HepG2 (cell line): ENCODE data around the gene RHBDD2. TPM values are rescaled to one million over a fixed set of nuclear protein-coding genes. Genes with fewer than 3 reads are reported as not detected.

ENCODE experiments used
- ARID5B ChIP-seq: IDR thresholded peaks from 2 replicates; pipeline ENCODE4 v1.4.0; 2020; ENCODE audit warnings: mild to moderate bottlenecking, missing genetic modification reagents
- CREB1 ChIP-seq, 2 experiments: fragments of 450-650 bp in 1 of 2; IDR thresholded peaks; 2 replicates each; pipeline ENCODE4 v1.6.1; 2016 to 2017; ENCODE audit warnings: control low read depth in 1 of 2, mild to moderate bottlenecking in 1 of 2, missing compliant biosample characterization in 1 of 2, missing genetic modification characterization in 1 of 2
- HBP1 ChIP-seq: IDR thresholded peaks from 2 replicates; pipeline ENCODE4 v1.6.1; 2016; ENCODE audit warnings: low read depth, control low read depth
- HIVEP1 ChIP-seq: sonication (generic); formaldehyde crosslinking; IDR thresholded peaks from 2 replicates; pipeline ENCODE4 v1.4.0; 2020; ENCODE audit warnings: mild to moderate bottlenecking, missing genetic modification reagents
- IKZF5 ChIP-seq: IDR thresholded peaks from 2 replicates; pipeline ENCODE4 v1.6.1; 2018; ENCODE audit warnings: missing genetic modification reagents, mild to moderate bottlenecking, missing compliant biosample characterization
- KLF11 ChIP-seq: IDR thresholded peaks from 2 replicates; pipeline ENCODE4 v1.6.1; 2016; ENCODE audit warnings: missing compliant biosample characterization
- RXRA ChIP-seq: sonication (generic); formaldehyde crosslinking; IDR thresholded peaks from 2 replicates; pipeline ENCODE4 v1.5.1; 2020; ENCODE audit warnings: missing genetic modification reagents
- TCF7 ChIP-seq: sonication (generic); IDR thresholded peaks from 2 replicates; pipeline ENCODE4 v1.6.1; 2016; ENCODE audit warnings: antibody characterized with exemption, low read depth
- ZBTB39 ChIP-seq: sonication (generic); formaldehyde crosslinking; IDR thresholded peaks from 2 replicates; pipeline ENCODE4 v1.5.0; 2020; ENCODE audit warnings: missing genetic modification reagents
- ZNF256 ChIP-seq: sonication (generic); formaldehyde crosslinking; conservative IDR thresholded peaks from 2 replicates; pipeline ENCODE4 v1.4.0; 2020; ENCODE audit warnings: missing genetic modification reagents
- ZNF614 ChIP-seq: IDR thresholded peaks from 2 replicates; pipeline ENCODE4 v1.6.1; 2018; ENCODE audit warnings: missing biosample characterization, missing genetic modification reagents, inconsistent platforms, borderline replicate concordance
- polyA plus RNA-seq, 8 experiments: library from polyadenylated mRNA; depleted of rRNA in 3 of 8; stranded (reverse) in 7 of 8; unstranded in 1 of 8; fragments of >200 nt; fragmentation: Illumina TruSeq in 4 of 8; extraction: Trizol in 4 of 8; gene quantifications; 2 replicates each; pipeline versions ENCODE4 v1.2.1 to v1.2.3, GENCODE V29; 2011 to 2016; ENCODE audit warnings: low read depth in 4 of 8, missing spikeins in 1 of 8, mixed read lengths in 1 of 8; ENCODE audit not compliant: insufficient read depth in 1 of 8
- total RNA-seq, 5 experiments: library from RNA; depleted of rRNA; stranded (reverse); fragments of >200 nt; fragmentation: Illumina TruSeq; extraction: Trizol; gene quantifications; 2 replicates each; pipeline ENCODE4 v1.2.3, GENCODE V29; 2016; ENCODE audit warnings: low read depth in 1 of 5
- TF ChIP-seq, protein P1 (sequence below): sonication (generic); formaldehyde crosslinking; IDR thresholded peaks from 2 replicates; pipeline ENCODE4 v1.4.0; 2020; ENCODE audit warnings: mild to moderate bottlenecking, missing genetic modification reagents
- TF ChIP-seq, protein P2 (sequence below): IDR thresholded peaks from 2 replicates; pipeline ENCODE4 v1.6.1; 2016; ENCODE audit warnings: missing compliant biosample characterization, missing genetic modification reagents, borderline replicate concordance
- TF ChIP-seq, protein P3 (sequence below): sonication (generic); formaldehyde crosslinking; IDR thresholded peaks from 2 replicates; pipeline ENCODE4 v1.4.0; 2020; ENCODE audit warnings: missing genetic modification reagents

RHBDD2 gene
- total and polyA plus RNA-seq, 2 of the 13 experiments (the other 11 are each of a cell fraction or from before 2014, with no cell fraction given) = 23.1 to 26.4 TPM

DNA sequence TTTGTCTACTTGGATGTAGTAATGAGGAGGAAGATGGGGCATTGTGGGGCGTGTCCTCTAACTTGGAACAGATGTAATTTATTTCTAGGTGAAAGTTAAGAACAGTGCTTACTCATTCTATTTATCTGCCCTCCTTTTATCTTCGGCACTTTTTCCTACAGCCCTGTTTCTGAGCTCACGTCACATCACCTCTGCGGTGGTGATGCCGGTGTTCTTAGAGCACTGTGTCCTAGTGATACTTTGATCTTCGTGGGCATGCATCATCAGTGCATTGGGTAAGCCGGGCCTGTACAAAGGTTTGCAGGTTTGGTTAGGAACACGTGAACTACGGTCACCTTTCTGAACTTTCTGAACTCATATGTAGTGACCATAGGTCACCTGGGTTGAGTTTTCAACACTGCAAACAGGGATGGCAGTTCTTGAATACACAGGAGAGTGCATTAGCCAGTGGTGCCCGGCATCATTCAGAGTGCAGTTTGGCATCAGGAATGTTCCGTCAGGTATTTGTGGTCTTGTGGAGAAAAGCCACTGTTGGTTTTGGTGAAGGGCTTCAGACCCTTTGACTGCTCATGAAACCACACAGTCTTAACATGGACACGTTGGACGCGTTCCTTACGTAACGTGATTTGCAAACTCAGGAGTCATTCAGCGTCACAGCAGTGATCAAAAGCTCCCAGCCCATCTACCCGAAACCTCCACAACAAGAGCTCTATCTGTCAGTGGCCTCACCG, 41.8 kb downstream of the RHBDD2 start (continued):
- TF ChIP-seq, protein P1, sequence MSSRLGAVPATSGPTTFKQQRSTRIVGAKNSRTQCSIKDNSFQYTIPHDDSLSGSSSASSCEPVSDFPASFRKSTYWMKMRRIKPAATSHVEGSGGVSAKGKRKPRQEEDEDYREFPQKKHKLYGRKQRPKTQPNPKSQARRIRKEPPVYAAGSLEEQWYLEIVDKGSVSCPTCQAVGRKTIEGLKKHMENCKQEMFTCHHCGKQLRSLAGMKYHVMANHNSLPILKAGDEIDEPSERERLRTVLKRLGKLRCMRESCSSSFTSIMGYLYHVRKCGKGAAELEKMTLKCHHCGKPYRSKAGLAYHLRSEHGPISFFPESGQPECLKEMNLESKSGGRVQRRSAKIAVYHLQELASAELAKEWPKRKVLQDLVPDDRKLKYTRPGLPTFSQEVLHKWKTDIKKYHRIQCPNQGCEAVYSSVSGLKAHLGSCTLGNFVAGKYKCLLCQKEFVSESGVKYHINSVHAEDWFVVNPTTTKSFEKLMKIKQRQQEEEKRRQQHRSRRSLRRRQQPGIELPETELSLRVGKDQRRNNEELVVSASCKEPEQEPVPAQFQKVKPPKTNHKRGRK = no peak
- TF ChIP-seq CREB1 (IDR thresholded peaks at IDR 0.05) = peak; percentile 94
- TF ChIP-seq CREB1 (CRISPR knock-in tag; IDR thresholded peaks at IDR 0.05) = peak; percentile 94
- peak; percentile 58; the same call in 1 of the 2 replicates for TF ChIP-seq ZNF614
- peak; percentile 97 for TF ChIP-seq IKZF5 (CRISPR knock-in tag)
- TF ChIP-seq, protein P2, sequence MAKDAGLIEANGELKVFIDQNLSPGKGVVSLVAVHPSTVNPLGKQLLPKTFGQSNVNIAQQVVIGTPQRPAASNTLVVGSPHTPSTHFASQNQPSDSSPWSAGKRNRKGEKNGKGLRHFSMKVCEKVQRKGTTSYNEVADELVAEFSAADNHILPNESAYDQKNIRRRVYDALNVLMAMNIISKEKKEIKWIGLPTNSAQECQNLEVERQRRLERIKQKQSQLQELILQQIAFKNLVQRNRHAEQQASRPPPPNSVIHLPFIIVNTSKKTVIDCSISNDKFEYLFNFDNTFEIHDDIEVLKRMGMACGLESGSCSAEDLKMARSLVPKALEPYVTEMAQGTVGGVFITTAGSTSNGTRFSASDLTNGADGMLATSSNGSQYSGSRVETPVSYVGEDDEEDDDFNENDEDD (CRISPR knock-in tag) = peak; percentile 18; the same call in 1 of the 2 replicates
- peak; percentile 97 for TF ChIP-seq ARID5B (CRISPR knock-in tag)
- no peak for TF ChIP-seq ZNF256 (CRISPR knock-in tag)
- TF ChIP-seq KLF11 = 0 out of 2 replicates have a peak, but pooled peaks have one; percentile 20
- TF ChIP-seq TCF7 = peak; percentile 97
- TF ChIP-seq RXRA (CRISPR knock-in tag) = peak; percentile 100
- TF ChIP-seq ZBTB39 (CRISPR knock-in tag) = no peak
- TF ChIP-seq HBP1 (CRISPR knock-in tag) = peak; percentile 88; the same call in 1 of the 2 replicates
- peak; percentile 93 for TF ChIP-seq HIVEP1 (CRISPR knock-in tag)
- TF ChIP-seq, protein P3, sequence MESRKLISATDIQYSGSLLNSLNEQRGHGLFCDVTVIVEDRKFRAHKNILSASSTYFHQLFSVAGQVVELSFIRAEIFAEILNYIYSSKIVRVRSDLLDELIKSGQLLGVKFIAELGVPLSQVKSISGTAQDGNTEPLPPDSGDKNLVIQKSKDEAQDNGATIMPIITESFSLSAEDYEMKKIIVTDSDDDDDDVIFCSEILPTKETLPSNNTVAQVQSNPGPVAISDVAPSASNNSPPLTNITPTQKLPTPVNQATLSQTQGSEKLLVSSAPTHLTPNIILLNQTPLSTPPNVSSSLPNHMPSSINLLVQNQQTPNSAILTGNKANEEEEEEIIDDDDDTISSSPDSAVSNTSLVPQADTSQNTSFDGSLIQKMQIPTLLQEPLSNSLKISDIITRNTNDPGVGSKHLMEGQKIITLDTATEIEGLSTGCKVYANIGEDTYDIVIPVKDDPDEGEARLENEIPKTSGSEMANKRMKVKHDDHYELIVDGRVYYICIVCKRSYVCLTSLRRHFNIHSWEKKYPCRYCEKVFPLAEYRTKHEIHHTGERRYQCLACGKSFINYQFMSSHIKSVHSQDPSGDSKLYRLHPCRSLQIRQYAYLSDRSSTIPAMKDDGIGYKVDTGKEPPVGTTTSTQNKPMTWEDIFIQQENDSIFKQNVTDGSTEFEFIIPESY (CRISPR knock-in tag) = peak; percentile 85
